Thoracic aorta (tissue), 2 donors: ENCODE results near the gene INPP4B. TPM values are rescaled to one million over a fixed set of nuclear protein-coding genes. Genes with fewer than 3 reads are reported as not detected.

Experiments used
- ATAC-seq: fragments of 150-250 bp; one replicate; pipeline ENCODE4 v1.8.0; 2017; ENCODE audit warnings: low read depth; ENCODE audit not compliant: insufficient number of reproducible peaks, low FRiP score
- DNase-seq: peaks from one replicate; pipeline ENCODE4 v3.0.0-alpha.2; 2020; ENCODE audit warnings: low spot score
- H3K27ac ChIP-seq, 2 donors: fragments of 200-600 bp; sonication (generic); 1 replicate in 1 of 2; 2 replicates in 1 of 2; pipeline ENCODE4 v1.5.1; 2016; ENCODE audit warnings: mild to moderate bottlenecking in 2 of 2, moderate library complexity in 2 of 2
- H3K27me3 ChIP-seq: fragments of 200-600 bp; sonication (generic); replicated peaks from 2 replicates; pipeline ENCODE4 v1.6.0; 2016; ENCODE audit warnings: mild to moderate bottlenecking; ENCODE audit not compliant: insufficient read depth
- H3K36me3 ChIP-seq: fragments of 200-600 bp; sonication (generic); one replicate; pipeline ENCODE4 v1.5.1; 2016
- H3K4me1 ChIP-seq, 2 donors: fragments of 200-600 bp; sonication (generic); 1 replicate in 1 of 2; 2 replicates in 1 of 2; pipeline versions ENCODE4 v1.5.1 to v1.6.0; 2016; ENCODE audit warnings: low read depth in 2 of 2, mild to moderate bottlenecking in 1 of 2; ENCODE audit not compliant: control insufficient read depth in 1 of 2
- H3K4me3 ChIP-seq: fragments of 200-600 bp; sonication (generic); 2 replicates; pipeline ENCODE4 v1.5.1; 2016; ENCODE audit warnings: mild to moderate bottlenecking
- H3K9me3 ChIP-seq: fragments of 200-600 bp; sonication (generic); 2 replicates; pipeline ENCODE4 v1.5.1; 2016
- CTCF ChIP-seq: fragments of 200-600 bp; sonication (generic); IDR thresholded peaks from one replicate; pipeline ENCODE4 v1.5.1; 2019; ENCODE audit warnings: antibody characterized with exemption
- total RNA-seq, 2 donors: library from RNA; depleted of rRNA; stranded (reverse); fragments of >200 nt; gene quantifications; one replicate each; pipeline versions ENCODE4 v1.1.0 to v1.2.3, GENCODE V29; 2016

INPP4B gene
- total RNA-seq, 2 donors from 2014 or later, result 21.1 to 30.4 TPM

- Histone ChIP-seq H3K9me3 (no peaks in the 10 kb centered on the region), H3K27me3 (no peaks in the 10 kb centered on the region), H3K36me3 (no peaks in the 10 kb centered on the region), H3K27ac (no peak overlapping the region), H3K4me3 (no peak overlapping the region), H3K4me1 (no peaks in the 10 kb centered on the region)
- DNase-seq (no peak), ATAC-seq (no peak)
- no peak for TF ChIP-seq CTCF
These were observed 736.0 kb downstream of the INPP4B start for GRCh38 chr4:142110136-142110535.

- Histone ChIP-seq H3K4me1 (no peaks in the 10 kb centered on the region), H3K9me3 (no peaks in the 10 kb centered on the region), H3K27me3 (no peaks in the 10 kb centered on the region), H3K4me3 (no peak overlapping the region), H3K27ac (no peak overlapping the region), H3K36me3 (no peaks in the 10 kb centered on the region)
- ATAC-seq (no peak), DNase-seq (no peak)
- TF ChIP-seq CTCF, result no peak
These were observed 742.1 kb downstream of the INPP4B start for GRCh38 chr4:142104041-142104440.

GRCh38 chr4:142101401-142101800, 744.7 kb downstream of the INPP4B start:
- no peak overlapping the region for H3K27ac ChIP-seq
- H3K36me3 ChIP-seq, result no peaks in the 10 kb centered on the region
- H3K27me3 ChIP-seq, result no peaks in the 10 kb centered on the region
- ATAC-seq (no peak), DNase-seq (no peak)
- H3K9me3 ChIP-seq, result no peaks in the 10 kb centered on the region
- H3K4me3 ChIP-seq, result no peak overlapping the region
- TF ChIP-seq CTCF, result no peak
- H3K4me1 ChIP-seq, result peaks cover 4% of the 10 kb centered on the region in 2 donors

- Histone ChIP-seq H3K4me1 (peaks cover 9% of the 10 kb centered on the region in 2 donors), H3K4me3 (no peak overlapping the region), H3K36me3 (no peaks in the 10 kb centered on the region), H3K9me3 (no peaks in the 10 kb centered on the region), H3K27ac (no peak overlapping the region), H3K27me3 (no peaks in the 10 kb centered on the region)
- TF ChIP-seq CTCF, result no peak
- DNase-seq, result no peak
- no peak for ATAC-seq
These were observed 745.2 kb downstream of the INPP4B start for GRCh38 chr4:142100941-142101340.

- DNase-seq (no peak), ATAC-seq (no peak)
- no peaks in the 10 kb centered on the region for H3K27me3 ChIP-seq
- H3K4me1 ChIP-seq, result peaks cover 9 to 16% of the 10 kb centered on the region in 2 donors
- no peak overlapping the region for H3K4me3 ChIP-seq
- H3K27ac ChIP-seq, result no peak overlapping the region
- H3K36me3 ChIP-seq, result no peaks in the 10 kb centered on the region
- H3K9me3 ChIP-seq, result no peaks in the 10 kb centered on the region
- no peak for TF ChIP-seq CTCF
These were observed 747.1 kb downstream of the INPP4B start for GRCh38 chr4:142098900-142099545.
